HepG2 (cell line): ENCODE data around the gene SUPT4H1. TPM values are rescaled to one million over a fixed set of nuclear protein-coding genes. Genes with fewer than 3 reads are reported as not detected.

Experiments used
- ARID2 ChIP-seq: sonication (generic); formaldehyde crosslinking; IDR thresholded peaks from 2 replicates; pipeline ENCODE4 v1.8.1; 2022; ENCODE audit warnings: mild to moderate bottlenecking, missing genetic modification reagents, borderline replicate concordance
- CHD4 ChIP-seq: fragments of 200-600 bp; sonication (generic); IDR thresholded peaks from 2 replicates; pipeline ENCODE4 v1.7.0; 2017; ENCODE audit warnings: mild to moderate bottlenecking, low read length, borderline replicate concordance
- E2F2 ChIP-seq: sonication (generic); formaldehyde crosslinking; IDR thresholded peaks from 2 replicates; pipeline ENCODE4 v1.4.0; 2020; ENCODE audit warnings: missing genetic modification reagents, borderline replicate concordance
- HOXA5 ChIP-seq: sonication (generic); formaldehyde crosslinking; IDR thresholded peaks from 2 replicates; pipeline ENCODE4 v1.4.0; 2020; ENCODE audit warnings: missing genetic modification reagents
- IKZF1 ChIP-seq: fragments of 450-650 bp; IDR thresholded peaks from 2 replicates; pipeline ENCODE4 v1.7.1; 2016
- KDM3A ChIP-seq: IDR thresholded peaks from 2 replicates; pipeline ENCODE4 v1.6.1; 2018; ENCODE audit warnings: low read depth, missing compliant biosample characterization
- MAZ ChIP-seq, 2 experiments: sonication (generic) in 1 of 2; formaldehyde crosslinking in 1 of 2; IDR thresholded peaks; 2 replicates each; pipeline versions ENCODE4 v1.5.0 to v1.6.1; 2012 to 2020; ENCODE audit warnings: low read depth in 2 of 2, mild to moderate bottlenecking in 2 of 2, borderline replicate concordance in 1 of 2, improper control_type of control experiment in 1 of 2, low read length in 1 of 2, missing genetic modification reagents in 1 of 2, moderate library complexity in 1 of 2
- MXD4 ChIP-seq: IDR thresholded peaks from 2 replicates; pipeline ENCODE4 v1.6.1; 2016; ENCODE audit warnings: mild to moderate bottlenecking, missing biosample characterization, missing genetic modification reagents
- SALL2 ChIP-seq: sonication (generic); formaldehyde crosslinking; IDR thresholded peaks from 2 replicates; pipeline ENCODE4 v1.8.1; 2023; ENCODE audit warnings: mild to moderate bottlenecking, missing genetic modification reagents, inconsistent platforms
- TAF15 ChIP-seq: fragments of 200-400 bp; formaldehyde crosslinking; IDR thresholded peaks from one replicate; pipeline ENCODE4 v1.6.1; 2018; ENCODE audit warnings: mild to moderate bottlenecking, low read depth, low read length; ENCODE audit not compliant: poor library complexity, severe bottlenecking
- THAP7 ChIP-seq: sonication (generic); formaldehyde crosslinking; IDR thresholded peaks from 2 replicates; pipeline ENCODE4 v1.8.1; 2023; ENCODE audit warnings: mild to moderate bottlenecking, missing genetic modification reagents
- TOE1 ChIP-seq: sonication (generic); formaldehyde crosslinking; IDR thresholded peaks from 2 replicates; pipeline ENCODE4 v1.4.0; 2020; ENCODE audit warnings: mild to moderate bottlenecking, missing genetic modification reagents
- TRIM24 ChIP-seq: sonication (generic); formaldehyde crosslinking; IDR thresholded peaks from 2 replicates; pipeline ENCODE4 v1.8.0; 2022; ENCODE audit warnings: mild to moderate bottlenecking, missing genetic modification reagents
- YEATS4 ChIP-seq: sonication (generic); formaldehyde crosslinking; IDR thresholded peaks from 2 replicates; pipeline ENCODE4 v1.4.0; 2020; ENCODE audit warnings: missing genetic modification reagents, borderline replicate concordance
- ZBTB7B ChIP-seq: sonication (generic); formaldehyde crosslinking; IDR thresholded peaks from 2 replicates; pipeline ENCODE4 v1.4.0; 2020; ENCODE audit warnings: missing genetic modification reagents
- ZFP41 ChIP-seq: sonication (generic); formaldehyde crosslinking; IDR thresholded peaks from 2 replicates; pipeline ENCODE4 v1.4.0; 2020; ENCODE audit warnings: mild to moderate bottlenecking, missing genetic modification reagents, borderline replicate concordance
- ZHX2 ChIP-seq, 2 experiments: sonication (generic) in 1 of 2; formaldehyde crosslinking in 1 of 2; IDR thresholded peaks; 2 replicates each; pipeline versions ENCODE4 v1.6.1 to v1.9.0; 2014 to 2022; ENCODE audit warnings: antibody characterized with exemption in 1 of 2, borderline replicate concordance in 1 of 2, inconsistent platforms in 1 of 2, low read depth in 1 of 2, missing genetic modification reagents in 1 of 2
- ZNF543 ChIP-seq: sonication (generic); formaldehyde crosslinking; IDR thresholded peaks from 2 replicates; pipeline ENCODE4 v1.4.0; 2020; ENCODE audit warnings: mild to moderate bottlenecking, missing genetic modification reagents
- ZNF605 ChIP-seq: sonication (generic); formaldehyde crosslinking; IDR thresholded peaks from 2 replicates; pipeline ENCODE4 v1.8.0; 2022; ENCODE audit warnings: mild to moderate bottlenecking, missing genetic modification reagents
- ZNF883 ChIP-seq: sonication (generic); formaldehyde crosslinking; IDR thresholded peaks from 2 replicates; pipeline ENCODE4 v1.5.1; 2020; ENCODE audit warnings: mild to moderate bottlenecking, missing genetic modification reagents; ENCODE audit errors: not compliant biosample characterization
- polyA plus RNA-seq, 8 experiments: library from polyadenylated mRNA; depleted of rRNA in 3 of 8; stranded (reverse) in 7 of 8; unstranded in 1 of 8; fragments of >200 nt; fragmentation: Illumina TruSeq in 4 of 8; extraction: Trizol in 4 of 8; gene quantifications; 2 replicates each; pipeline versions ENCODE4 v1.2.1 to v1.2.3, GENCODE V29; 2011 to 2016; ENCODE audit warnings: low read depth in 4 of 8, missing spikeins in 1 of 8, mixed read lengths in 1 of 8; ENCODE audit not compliant: insufficient read depth in 1 of 8
- total RNA-seq, 5 experiments: library from RNA; depleted of rRNA; stranded (reverse); fragments of >200 nt; fragmentation: Illumina TruSeq; extraction: Trizol; gene quantifications; 2 replicates each; pipeline ENCODE4 v1.2.3, GENCODE V29; 2016; ENCODE audit warnings: low read depth in 1 of 5

The SUPT4H1 gene
- total and polyA plus RNA-seq, 2 of the 13 experiments (the other 11 are each of a cell fraction or from before 2014, with no cell fraction given): 155 to 244 TPM

GRCh38 chr17:58391302-58391984, 39.4 kb upstream of the SUPT4H1 start (continued):
- TF ChIP-seq THAP7 (peak; percentile 90), ZBTB7B (CRISPR knock-in tag) (peak; percentile 100), YEATS4 (peak; percentile 91; the same call in 1 of the 2 replicates), IKZF1 (no peak), ZNF605 (CRISPR knock-in tag) (peak; percentile 99), MAZ (IDR thresholded peaks at IDR 0.05; ENCODE audit: borderline replicate concordance, low read depth, low read length) (peak; percentile 94), MAZ (CRISPR knock-in tag; IDR thresholded peaks at IDR 0.05; ENCODE audit: low read depth) (peak; percentile 95), KDM3A (CRISPR knock-in tag) (peak; percentile 95; the same call in 1 of the 2 replicates), CHD4 (no peak), TOE1 (CRISPR knock-in tag) (0 out of 2 replicates have a peak, but pooled peaks have one; percentile 58), ZNF883 (CRISPR knock-in tag) (peak; percentile 61), MXD4 (CRISPR knock-in tag) (peak; percentile 83), TRIM24 (peak; percentile 65; the same call in 1 of the 2 replicates), ZNF543 (CRISPR knock-in tag) (peak; percentile 97), TAF15 (no peak), ZFP41 (CRISPR knock-in tag) (no peak), SALL2 (CRISPR knock-in tag) (peak; percentile 100), HOXA5 (CRISPR knock-in tag) (peak; percentile 97), ZHX2 (IDR thresholded peaks at IDR 0.05; ENCODE audit: low read depth) (peak; percentile 60; the same call in 1 of the 2 replicates), ZHX2 (CRISPR knock-in tag; IDR thresholded peaks at IDR 0.05; ENCODE audit: borderline replicate concordance) (peak; percentile 99; the same call in 1 of the 2 replicates), ARID2 (peak; percentile 51; the same call in 1 of the 2 replicates), E2F2 (CRISPR knock-in tag) (0 out of 2 replicates have a peak, but pooled peaks have one; percentile 58)
